ENCODE results near the gene MYO18A. TPM values are rescaled to one million over a fixed set of nuclear protein-coding genes. Genes with fewer than 3 reads are reported as not detected.

The MYO18A gene
- total RNA-seq, 1 experiment from 2014 or later = 23.2 TPM

GRCh38 chr17:29145289-29146073, 34.7 kb downstream of the MYO18A start:
- Histone ChIP-seq H3K4me3 (no peak overlapping the region), H3K27me3 (no peaks in the 10 kb centered on the region), H3K9me3 (no peaks in the 10 kb centered on the region), H3K36me3 (0 out of 2 replicates have a peak, but pooled peaks cover 2% of the 10 kb centered on the region)
- peak; percentile 67 for DNase-seq

- peak; percentile 52 for DNase-seq
- Histone ChIP-seq H3K36me3 (0 out of 2 replicates have a peak, but pooled peaks cover 2% of the 10 kb centered on the region), H3K27me3 (no peaks in the 10 kb centered on the region), H3K9me3 (no peaks in the 10 kb centered on the region), H3K4me3 (no peak overlapping the region)
Observed at GRCh38 chr17:29143894-29144293, 36.3 kb downstream of the MYO18A start.

- Histone ChIP-seq H3K4me3 (no peak overlapping the region), H3K36me3 (no peaks in the 10 kb centered on the region), H3K27me3 (no peaks in the 10 kb centered on the region), H3K9me3 (no peaks in the 10 kb centered on the region)
- DNase-seq = no peak
Observed at GRCh38 chr17:29141514-29141876, 38.7 kb downstream of the MYO18A start.

GRCh38 chr17:29140631-29141513, 39.3 kb downstream of the MYO18A start:
- Histone ChIP-seq H3K9me3 (no peaks in the 10 kb centered on the region), H3K4me3 (peak overlapping the region; percentile 42), H3K27me3 (no peaks in the 10 kb centered on the region), H3K36me3 (no peaks in the 10 kb centered on the region)
- DNase-seq = no peak

- no peaks in the 10 kb centered on the region for H3K9me3 ChIP-seq
- no peaks in the 10 kb centered on the region for H3K27me3 ChIP-seq
- DNase-seq = peak; percentile 87
- H3K4me3 ChIP-seq = peak overlapping the region; percentile 42
- no peaks in the 10 kb centered on the region for H3K36me3 ChIP-seq
Observed at GRCh38 chr17:29140051-29140621, 40.1 kb downstream of the MYO18A start.

- H3K4me3 ChIP-seq = peak overlapping the region; percentile 42
- H3K9me3 ChIP-seq = no peaks in the 10 kb centered on the region
- no peak for DNase-seq
- no peaks in the 10 kb centered on the region for H3K27me3 ChIP-seq
- H3K36me3 ChIP-seq = no peaks in the 10 kb centered on the region
Observed at GRCh38 chr17:29138971-29139691, 41.1 kb downstream of the MYO18A start.

- DNase-seq = no peak
- H3K27me3 ChIP-seq = no peaks in the 10 kb centered on the region
- no peaks in the 10 kb centered on the region for H3K9me3 ChIP-seq
- no peak overlapping the region for H3K4me3 ChIP-seq
- H3K36me3 ChIP-seq = no peaks in the 10 kb centered on the region
Observed at GRCh38 chr17:29138184-29138955, 41.8 kb downstream of the MYO18A start.

GRCh38 chr17:29136998-29137730, 43.0 kb downstream of the MYO18A start:
- no peaks in the 10 kb centered on the region for H3K36me3 ChIP-seq
- no peaks in the 10 kb centered on the region for H3K27me3 ChIP-seq
- no peaks in the 10 kb centered on the region for H3K9me3 ChIP-seq
- no peak for DNase-seq
- no peak overlapping the region for H3K4me3 ChIP-seq

GRCh38 chr17:29135464-29135863, 44.7 kb downstream of the MYO18A start:
- no peaks in the 10 kb centered on the region for H3K36me3 ChIP-seq
- no peak overlapping the region for H3K4me3 ChIP-seq
- no peak for DNase-seq
- no peaks in the 10 kb centered on the region for H3K27me3 ChIP-seq
- no peaks in the 10 kb centered on the region for H3K9me3 ChIP-seq

- H3K4me3 ChIP-seq = no peak overlapping the region
- H3K36me3 ChIP-seq = no peaks in the 10 kb centered on the region
- no peaks in the 10 kb centered on the region for H3K9me3 ChIP-seq
- DNase-seq = peak; percentile 84
- no peaks in the 10 kb centered on the region for H3K27me3 ChIP-seq
Observed at GRCh38 chr17:29133121-29133713, 47.0 kb downstream of the MYO18A start.

GRCh38 chr17:29131814-29132682, 48.1 kb downstream of the MYO18A start:
- peak; percentile 92 for DNase-seq
- no peak overlapping the region for H3K4me3 ChIP-seq

GRCh38 chr17:29129731-29130130, 50.5 kb downstream of the MYO18A start:
- Histone ChIP-seq H3K27me3 (no peaks in the 10 kb centered on the region), H3K36me3 (no peaks in the 10 kb centered on the region), H3K4me3 (no peak overlapping the region), H3K9me3 (no peaks in the 10 kb centered on the region)
- DNase-seq = no peak

More at GRCh38 chr17:29131814-29132682, 48.1 kb downstream of the MYO18A start:
- Histone ChIP-seq H3K27me3 (no peaks in the 10 kb centered on the region), H3K9me3 (no peaks in the 10 kb centered on the region), H3K36me3 (no peaks in the 10 kb centered on the region)

- DNase-seq = no peak
- H3K27me3 ChIP-seq = no peaks in the 10 kb centered on the region
- no peaks in the 10 kb centered on the region for H3K9me3 ChIP-seq
- no peak overlapping the region for H3K4me3 ChIP-seq
- H3K36me3 ChIP-seq = no peaks in the 10 kb centered on the region
Observed at GRCh38 chr17:29127840-29128239, 52.4 kb downstream of the MYO18A start.

GRCh38 chr17:29126268-29126930, 53.8 kb downstream of the MYO18A start:
- Histone ChIP-seq H3K4me3 (no peak overlapping the region), H3K27me3 (no peaks in the 10 kb centered on the region), H3K9me3 (no peaks in the 10 kb centered on the region), H3K36me3 (no peaks in the 10 kb centered on the region)
- no peak for DNase-seq

Data from MG63 (cell line).